Measurements from ENCODE around the gene MSANTD1.

MSANTD1 gene

DNA sequence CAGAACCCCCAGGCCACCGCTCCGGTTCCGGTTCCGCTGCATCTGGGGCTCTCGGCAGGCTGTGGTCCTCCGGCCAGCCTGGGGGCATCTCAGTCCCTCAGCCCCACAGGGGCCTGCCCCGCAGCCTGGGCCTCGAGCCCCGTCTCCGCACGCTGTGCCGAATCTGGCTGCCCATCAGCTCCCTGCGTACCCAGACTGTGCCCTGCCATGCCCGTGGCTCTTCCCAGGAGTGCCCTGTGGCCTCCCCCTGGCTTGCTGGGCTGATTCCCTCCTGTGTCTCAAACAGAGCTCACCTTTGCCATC is 830 bp upstream of the MSANTD1 start:
- DNase-seq (ENCODE audit: low read depth), result no peak

DNA sequence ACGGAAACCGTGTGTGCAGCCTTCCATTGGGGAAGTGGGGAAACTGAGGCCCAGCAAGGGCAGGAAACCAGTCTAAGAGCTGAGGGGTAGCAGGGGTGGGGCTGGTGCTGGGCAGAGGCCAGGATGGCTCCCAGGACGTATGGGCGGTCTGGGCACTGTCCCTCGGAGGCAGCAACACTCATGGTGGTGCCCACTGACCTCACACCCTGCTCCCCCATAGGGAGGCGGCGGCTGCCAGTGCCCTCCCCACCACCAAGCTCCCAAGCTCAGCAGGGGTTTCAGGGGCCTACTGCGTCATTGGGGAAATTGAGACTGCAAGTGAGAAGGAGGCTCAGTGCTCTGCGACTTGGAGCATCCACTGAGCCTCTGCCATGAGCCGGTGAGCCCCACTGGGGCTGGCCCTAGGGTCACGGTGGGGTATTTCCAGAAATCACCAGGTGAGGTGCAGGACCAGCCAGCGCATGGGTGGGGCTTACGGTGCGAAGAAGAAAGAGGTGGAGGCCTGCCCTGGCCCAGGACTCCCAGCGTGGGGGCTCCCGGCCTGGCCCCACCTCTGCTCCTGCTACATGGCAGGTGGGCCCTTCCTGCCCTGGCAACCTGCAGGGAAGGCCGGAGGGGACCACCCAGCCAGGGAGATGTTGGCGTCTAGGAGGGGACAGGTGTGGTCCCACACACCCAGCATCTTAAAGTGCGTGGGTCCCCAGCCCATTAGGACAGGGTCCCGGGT is 915 bp downstream of the MSANTD1 start:
- DNase-seq (ENCODE audit: low read depth), result no peak

DNA sequence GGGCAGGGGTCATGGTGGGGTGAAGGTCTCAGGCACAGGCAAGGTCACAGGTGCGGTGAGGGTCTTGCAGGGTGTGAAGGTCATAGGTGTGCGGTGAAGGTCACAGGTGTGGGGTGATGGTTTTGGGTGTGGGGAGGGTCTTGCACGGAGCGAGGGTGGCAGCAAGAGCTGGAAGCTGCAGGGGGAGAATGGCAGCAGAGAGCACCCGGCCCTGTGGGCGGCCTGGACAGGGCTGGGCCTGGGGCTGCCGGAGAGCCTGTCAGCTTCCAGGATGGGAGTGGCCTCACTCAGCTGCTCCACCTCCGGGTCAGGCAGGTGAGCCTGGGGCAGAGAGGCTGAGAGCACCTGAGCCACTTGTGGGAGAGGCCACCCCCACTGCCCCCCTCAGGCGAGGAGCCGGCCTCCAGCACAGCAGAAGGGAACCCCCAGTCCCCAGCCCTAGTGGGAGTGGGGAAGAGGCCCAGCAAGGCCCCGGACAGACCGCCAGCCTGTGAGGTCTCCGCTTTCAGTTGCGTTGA is 1.5 kb downstream of the MSANTD1 start:
- DNase-seq (ENCODE audit: low read depth), result no peak

DNA sequence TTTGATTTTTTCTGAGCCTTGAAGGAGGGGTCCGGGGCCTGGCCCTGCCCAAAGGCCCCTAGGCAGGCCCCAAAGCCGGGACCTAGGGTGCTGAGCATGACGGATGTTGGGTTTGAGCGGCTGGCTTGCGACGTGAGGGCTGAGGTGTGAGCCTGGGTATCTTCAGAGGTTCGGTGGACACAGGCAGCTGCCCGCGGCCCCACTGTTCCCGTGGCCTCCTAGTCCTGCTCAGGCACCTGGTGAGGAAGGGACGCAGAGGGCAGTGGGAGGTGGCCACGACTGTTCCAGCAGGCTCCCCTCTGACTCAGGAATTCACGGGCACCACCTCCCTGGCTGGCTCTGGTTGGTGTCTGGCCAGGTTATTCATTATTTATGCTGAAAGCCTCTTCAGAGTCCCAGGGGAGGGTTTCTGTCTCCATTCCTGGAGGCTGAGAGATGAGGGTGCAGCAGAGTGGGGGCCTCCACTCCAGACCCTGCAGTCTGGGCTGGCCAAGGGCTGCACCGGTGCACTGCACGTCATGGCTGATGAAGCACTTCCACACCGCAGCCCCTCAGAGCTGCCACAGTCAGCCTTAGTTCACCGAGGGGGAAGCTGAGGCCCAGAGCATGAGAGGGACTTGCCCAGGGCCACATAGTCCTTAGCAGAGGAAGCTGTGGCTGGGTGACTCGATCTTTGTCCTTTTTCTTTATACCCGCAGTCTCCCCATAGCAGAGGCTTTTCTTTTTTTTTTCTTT is 2.2 kb downstream of the MSANTD1 start:
- no peak for DNase-seq (ENCODE audit: low read depth)

DNA sequence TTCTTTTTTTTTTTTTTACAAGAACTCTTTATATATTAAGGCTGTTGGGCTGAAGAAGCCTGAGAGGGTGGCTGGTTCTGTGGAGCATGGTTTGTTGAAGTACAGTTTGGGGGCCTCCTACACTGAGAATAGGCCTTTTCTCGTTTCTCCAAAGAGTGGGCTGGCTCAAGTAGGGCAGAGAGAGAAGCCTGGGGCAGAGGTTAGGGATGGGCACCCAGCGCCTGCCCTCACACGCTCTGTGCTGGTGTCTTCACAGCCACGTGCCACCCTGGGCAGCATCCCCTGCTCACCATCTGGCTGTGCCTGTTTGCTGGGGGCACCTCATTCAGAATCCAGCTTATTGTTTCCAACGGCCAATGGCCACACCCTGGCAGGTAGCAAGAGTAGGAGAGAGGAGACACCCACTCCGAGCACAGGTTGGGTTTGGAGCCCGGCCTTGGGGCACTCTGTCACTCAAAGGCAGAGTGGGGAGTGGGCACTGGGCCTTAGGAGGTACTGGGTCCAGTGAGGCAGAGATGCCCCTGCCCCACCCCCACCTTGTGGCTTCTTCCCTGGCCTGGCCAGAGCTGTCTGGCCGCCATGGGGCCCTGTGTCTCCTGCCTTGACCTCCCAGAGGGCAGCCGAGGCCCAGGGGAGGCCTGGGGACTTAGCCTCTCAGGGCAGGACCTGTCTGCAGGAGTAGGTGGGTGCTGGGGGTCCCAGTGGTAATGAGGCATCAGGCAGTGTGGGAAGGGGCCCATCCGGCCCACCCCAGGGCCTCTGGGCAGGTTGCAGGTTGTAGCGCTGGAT is 2.9 kb downstream of the MSANTD1 start:
- DNase-seq (ENCODE audit: low read depth), result no peak

DNA sequence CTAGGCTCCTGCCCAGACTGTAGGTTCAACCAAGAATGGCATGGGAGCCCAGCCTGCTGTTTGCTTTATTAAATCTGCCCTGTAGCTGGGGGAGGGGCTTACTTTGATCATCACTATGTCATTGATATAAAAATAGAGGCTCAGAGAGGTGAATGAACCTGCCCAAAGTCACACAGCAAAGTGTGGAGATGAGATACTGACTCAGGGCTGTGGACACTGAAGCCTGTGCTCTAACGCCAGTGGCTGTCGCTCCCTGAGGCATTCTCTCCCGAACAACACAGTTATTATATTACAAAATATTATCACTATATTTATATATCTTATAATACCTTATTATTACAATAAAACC is 3.5 kb downstream of the MSANTD1 start:
- DNase-seq (ENCODE audit: low read depth), result no peak

DNA sequence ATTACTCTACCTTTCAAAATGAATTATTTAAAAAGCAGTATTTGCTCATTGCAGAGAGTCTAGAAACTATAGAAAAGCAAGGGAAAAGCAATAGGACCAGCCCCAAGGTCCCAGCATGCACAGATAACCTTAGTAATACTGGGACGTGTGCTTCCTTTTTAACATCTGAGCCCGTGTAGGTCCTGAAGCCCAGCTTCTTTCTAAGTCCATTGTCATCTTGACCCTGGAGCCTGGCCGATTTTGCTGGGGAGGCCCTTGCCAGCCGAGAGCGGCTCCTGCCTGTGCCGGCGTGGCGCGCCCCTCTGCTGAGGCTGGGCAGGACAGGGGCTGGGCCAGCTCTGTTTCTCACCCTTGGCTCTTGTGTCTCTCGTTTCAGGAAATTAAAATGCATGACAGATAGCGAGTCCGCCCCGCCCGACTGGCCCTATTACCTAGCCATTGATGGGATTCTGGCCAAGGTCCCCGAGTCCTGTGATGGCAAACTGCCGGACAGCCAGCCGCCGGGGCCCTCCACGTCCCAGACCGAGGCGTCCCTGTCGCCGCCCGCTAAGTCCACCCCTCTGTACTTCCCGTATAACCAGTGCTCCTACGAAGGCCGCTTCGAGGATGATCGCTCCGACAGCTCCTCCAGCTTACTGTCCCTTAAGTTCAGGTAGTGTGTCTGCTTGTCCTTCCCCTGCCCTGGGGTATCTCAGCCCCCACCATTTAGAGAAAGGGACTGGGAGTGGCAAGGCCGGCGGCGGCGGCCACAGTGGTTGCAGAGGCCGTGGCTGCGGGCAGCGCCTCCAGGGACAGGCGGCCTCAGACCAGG is 4.1 kb downstream of the MSANTD1 start:
- no peak for DNase-seq (ENCODE audit: low read depth)

DNA sequence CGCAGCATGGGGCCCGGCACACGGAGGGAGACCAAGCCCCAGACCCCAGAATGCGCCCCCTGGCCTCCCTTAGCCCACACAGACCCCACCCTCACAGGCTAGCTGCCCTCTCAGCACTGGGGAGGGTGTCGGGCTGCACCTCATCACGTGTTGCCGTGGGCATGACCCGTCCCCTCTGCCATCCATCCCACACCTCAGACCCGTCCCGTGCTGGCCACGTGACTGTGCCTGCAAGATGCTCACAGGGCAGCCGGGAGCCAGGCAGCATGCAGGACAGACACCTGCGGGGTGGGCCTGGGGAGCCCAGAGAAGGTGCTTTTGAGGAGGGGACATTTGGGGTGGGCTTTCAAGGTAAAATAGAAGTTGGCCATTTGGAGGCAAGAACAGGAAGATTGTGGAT is 4.8 kb downstream of the MSANTD1 start:
- DNase-seq (ENCODE audit: low read depth), result no peak

DNA sequence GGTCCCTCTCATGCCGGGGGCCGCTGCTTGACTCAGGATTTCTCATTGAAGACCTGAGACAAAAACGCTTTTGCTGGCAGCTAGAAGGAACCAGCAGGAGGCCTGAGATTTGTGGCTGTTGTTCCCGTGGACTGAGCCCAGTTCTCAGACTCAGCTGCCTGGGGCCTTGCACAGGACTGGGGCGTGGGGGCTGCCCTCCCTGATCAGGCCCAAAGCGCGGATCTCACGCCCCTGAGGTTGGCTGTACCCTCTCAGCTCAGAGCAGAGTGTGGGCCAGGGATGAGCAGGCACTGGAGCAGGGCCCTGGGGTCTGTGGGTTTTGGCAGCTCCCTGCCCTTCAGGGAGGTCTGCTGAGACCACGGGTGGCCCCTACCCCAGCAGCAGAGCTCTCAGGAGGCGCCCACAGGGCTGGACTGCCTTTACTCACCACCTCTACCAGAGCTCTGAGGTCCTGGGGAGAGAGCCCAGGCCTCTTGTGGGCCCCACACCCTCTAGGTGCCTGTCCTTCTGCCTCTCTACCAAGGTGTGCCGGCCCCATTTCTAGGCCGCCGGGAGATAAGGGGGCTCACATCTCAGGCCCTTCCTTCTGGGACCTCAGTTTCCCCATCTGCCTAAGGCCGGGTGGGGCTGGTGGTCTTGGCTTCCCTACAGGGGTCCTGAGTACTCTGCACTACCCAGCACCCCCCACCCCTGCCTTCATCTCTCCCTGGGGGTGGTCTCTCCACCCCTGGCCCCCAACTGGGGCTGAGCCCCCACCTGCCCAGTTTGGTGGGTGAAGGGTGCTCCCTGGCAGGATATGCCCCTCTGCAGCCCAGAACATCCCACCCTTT is 5.6 kb downstream of the MSANTD1 start:
- no peak for DNase-seq (ENCODE audit: low read depth)

DNA sequence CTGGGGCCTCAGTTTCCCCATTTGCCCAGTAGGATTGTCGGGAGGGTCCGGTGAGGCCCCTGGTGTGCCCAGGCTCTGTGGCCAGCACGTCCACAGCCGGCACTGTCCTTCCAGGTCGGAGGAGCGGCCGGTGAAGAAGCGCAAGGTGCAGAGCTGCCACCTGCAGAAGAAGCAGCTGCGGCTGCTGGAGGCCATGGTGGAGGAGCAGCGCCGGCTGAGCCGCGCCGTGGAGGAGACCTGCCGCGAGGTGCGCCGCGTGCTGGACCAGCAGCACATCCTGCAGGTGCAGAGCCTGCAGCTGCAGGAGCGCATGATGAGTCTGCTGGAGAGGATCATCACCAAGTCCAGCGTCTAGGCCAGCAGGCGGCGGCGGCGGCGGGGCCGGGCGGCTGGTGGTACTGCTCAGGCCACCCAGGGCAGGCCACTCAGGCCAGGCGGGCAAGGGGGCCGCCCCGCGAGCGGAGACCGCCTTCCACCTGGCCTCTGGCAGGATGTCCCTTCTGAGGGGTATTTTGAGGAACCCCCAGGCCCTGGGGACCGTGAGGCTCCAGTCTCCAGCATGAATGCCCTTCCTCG is 6.7 kb downstream of the MSANTD1 start:
- no peak for DNase-seq (ENCODE audit: low read depth)

DNA sequence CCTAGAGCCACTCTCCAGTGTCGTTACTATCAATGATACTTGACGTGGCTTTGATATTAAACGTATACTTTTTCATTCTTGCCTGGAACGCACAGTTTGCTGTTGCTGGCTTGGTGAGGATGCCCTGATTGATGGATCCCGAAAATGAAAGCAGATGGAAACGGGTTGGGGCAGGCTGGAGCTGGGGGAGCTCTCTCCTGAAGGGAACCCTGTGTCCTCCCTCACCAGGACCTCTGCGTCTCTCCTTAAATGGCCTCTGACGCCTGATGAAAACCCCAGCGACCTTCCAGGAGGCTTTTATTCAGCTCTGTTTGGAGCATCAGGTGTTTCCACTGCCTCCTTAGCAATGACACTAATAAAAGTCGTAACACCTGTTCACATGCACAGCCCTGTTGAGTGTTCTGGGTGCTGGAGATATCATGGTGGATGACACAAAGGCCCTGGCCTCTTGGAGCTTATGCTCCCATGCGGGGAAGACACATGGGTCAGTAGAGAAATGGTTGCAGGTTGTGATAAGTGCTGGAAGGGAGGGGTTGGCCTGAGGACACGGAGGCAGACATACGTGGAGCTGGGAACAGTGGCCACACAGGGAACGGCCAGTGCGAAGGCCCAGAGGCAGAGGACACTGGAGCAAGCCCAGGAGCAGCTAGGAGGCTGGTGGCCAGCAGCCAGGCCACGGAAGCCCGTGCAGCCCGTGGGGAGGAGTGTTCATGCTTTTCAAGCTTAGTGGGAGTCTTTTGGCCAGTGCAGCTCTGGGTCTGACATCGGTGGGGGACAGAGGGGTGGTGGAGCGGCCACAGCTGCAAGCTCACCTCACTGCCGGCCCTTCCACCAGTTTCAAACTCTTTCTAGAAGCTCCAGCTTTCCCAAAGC is 7.5 kb downstream of the MSANTD1 start:
- DNase-seq (ENCODE audit: low read depth), result no peak

DNA sequence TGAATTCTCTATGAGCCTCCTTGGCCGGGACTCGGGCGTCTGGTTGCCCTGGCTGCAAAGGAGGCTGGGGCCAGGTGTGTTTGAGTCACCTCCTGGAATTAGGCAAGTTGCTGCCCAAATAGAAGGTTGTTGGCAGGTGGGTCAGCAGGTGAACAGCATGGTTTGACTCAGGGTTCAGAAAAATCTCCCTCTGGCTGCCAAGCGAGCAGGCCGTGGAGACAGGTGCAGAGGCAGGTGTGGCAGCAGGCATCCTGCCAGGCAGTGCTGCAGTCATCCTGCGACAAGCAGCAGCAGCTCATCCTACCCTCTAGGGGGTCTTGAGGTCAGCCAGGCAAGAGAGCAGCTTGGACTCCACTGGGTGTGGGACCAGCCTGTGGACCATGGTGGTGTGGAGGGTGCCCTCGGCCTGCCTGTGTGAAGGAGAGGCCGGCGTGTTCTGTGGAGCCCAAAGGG is 8.2 kb downstream of the MSANTD1 start:
- no peak for DNase-seq (ENCODE audit: low read depth)

DNA sequence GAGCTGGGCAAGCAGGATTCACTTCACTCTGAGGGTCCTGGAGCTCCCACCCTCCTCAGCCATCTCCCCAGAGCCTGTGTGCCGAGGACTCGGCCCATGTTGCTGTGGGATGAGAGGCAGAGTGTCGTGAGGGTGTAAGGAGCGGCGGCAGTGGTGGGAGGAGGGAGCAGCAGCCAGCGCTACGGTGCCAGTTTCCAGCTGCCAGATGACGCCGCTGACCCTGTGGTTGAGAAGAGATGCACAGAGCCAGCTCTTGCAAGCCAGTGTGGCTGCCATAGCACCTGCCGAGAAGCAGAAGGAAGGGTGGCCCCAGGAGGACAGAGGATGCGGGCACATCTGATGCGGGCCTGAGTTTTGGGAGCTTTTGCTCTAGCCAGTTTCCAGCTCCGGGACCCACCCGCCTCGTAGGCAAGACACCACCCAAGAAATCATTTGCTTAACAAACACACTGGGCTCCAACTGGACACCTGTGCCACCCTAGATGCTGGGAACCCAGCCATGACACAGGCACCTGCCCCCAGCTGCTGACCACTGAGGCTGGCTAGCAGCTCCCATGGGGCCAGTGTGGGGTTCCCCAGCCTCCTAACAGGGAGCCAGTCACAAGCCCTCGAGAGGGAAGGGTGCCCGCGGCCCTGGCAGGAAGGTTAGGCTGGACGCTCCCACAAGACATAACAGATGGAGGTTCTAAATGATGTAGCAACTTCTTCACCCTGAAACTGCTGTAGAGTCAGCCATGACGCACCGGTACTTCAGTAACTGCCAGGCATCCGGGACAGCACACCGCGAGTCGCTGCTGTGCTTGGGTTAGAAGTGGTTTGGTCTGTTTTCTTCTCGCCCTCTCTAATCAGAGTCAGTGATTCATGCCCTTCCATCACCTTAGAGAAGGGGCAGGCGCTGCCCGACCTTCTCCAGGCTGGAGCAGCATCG is 8.9 kb downstream of the MSANTD1 start:
- peak; percentile 21 for DNase-seq (ENCODE audit: low read depth)

DNA sequence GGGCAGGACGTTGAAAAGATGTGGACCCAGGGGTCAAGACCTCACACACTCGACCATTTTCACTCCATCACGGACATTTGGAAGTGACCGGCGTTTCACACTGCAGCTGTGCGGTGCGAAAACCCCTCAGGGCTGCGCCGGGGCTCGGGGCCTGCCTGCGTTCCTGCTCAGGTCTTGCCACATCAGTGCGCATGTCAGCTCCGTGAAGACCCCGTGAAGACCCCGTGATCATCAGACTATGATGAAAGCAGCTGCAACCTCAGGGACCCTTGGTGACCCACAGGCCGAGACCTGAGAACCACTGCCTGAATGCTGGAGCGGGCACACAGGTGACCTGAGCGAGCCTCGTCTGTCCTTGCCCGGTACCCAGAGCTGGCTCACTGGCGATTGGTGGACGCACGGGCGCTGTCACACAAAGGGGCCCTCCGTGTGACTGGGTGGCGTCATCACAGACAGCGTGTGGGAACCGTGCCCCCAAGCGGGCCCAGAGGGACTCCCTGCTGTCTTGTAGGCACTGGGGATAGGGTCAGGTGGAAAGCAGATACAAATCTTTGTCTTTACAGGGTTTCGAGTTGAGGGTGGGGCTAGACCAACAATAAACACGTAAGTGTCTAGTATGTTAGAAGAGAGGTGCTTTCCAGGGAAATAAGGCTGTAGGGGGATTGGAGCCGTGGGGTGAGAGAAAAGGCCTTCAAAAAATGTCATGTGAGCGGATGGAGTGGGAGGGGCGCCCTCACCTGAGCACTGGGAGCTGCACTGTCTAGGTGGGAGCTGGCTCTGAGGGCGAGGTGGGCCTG is 12.7 kb downstream of the MSANTD1 start:
- no peak for DNase-seq (ENCODE audit: low read depth)

DNA sequence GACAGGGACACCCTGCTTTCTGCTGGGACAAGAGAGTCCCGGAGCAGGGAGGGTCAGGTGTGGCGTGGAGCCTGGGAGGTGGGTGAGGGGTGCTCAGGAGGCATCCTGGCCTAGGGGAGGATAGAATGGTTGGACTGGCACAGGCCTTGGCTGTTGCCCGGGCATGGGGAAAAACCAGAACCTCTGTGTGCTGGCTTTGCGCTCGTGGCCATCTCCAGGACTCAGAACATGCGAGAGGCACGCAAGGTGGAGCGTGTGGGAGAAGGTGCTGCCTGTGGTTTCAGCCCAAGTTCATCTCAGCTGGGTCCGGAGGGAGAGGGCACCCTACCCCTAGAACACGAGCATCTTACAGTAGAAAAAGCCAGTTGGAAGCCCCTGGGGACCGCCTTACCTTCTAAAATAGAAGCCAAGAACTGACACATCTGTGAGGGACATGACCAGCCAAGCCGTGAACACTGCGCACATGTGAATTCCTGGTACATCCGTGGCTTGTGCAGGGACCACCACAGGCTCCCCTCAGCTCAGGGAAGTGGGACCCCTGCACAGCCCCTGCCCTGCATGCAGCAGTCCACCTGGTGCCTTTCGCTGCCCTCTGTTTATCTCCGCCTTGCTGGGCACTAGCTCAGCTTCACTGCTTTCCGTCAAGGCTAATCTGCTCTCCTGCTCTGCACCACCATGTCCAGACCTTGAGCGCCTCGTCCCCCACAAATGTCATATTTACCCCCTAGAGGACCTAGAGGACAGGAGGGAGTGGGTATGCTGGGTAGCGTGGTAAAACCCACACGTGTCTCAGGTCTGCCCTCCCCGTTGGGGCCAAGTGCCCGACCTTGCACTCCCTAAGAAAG is 13.5 kb downstream of the MSANTD1 start:
- no peak for DNase-seq (ENCODE audit: low read depth)

DNA sequence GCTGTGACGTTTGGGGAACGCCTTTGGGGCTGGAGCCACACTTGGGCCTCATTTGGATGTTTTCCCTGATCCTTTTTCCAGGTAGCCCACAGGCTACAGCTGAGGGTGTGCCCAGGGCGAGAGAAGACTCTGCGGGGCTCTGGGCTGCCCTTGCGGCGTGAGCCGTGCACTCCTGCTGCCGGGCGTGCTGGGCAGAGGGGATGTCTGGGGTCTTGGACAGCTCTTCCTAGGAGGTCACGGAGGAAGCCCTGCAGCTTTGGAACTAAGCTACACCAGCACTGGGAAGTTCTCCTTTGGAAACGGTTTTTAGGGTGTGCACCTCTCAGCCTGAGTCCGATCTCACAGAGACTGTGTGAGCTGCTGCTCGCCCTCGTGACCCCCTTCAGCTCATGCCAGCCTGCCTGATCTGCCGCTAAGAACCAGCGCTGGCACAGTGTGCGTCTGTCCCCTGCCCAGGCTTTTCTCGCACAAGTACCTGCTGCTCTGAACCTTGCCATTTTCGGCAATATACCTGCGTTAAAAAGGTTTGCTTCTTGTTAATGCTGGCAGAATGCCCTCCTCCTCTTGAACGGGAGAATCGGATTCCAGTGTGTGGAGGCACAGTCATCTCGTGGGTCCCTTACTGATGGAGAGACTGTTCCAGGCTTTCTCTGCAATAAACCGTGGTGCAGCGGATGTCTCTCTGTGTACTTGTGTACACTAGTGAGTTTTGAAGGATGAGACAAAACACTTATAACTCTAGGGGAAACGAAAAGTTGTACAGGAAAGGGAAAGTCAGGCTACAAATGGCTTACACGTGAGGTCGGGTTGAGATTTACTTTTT is 14.3 kb downstream of the MSANTD1 start:
- no peak for DNase-seq (ENCODE audit: low read depth)

All from stromal cell of bone marrow (primary cell).